Measurements from ENCODE around the gene EIF3I.

DNA sequence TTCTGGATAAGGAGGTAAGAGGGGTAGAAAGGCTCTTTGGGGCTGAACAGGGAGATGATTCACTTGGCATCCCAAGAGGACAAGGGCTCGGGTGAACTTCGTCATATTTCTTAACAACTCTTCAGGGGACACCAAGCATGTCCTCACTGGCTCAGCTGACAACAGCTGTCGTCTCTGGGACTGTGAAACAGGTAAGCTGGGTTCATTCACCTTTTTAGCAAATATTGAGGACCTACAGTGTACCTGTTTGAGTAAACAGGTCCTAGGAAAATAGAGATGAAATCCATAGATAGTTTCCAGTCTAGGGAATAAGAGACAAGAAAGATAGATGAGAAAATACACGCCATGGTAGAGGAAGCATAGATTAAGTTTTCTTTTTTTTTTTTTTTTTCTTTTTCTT lies 2.1 kb downstream of the EIF3I start:
- TF ChIP-seq, protein P1, sequence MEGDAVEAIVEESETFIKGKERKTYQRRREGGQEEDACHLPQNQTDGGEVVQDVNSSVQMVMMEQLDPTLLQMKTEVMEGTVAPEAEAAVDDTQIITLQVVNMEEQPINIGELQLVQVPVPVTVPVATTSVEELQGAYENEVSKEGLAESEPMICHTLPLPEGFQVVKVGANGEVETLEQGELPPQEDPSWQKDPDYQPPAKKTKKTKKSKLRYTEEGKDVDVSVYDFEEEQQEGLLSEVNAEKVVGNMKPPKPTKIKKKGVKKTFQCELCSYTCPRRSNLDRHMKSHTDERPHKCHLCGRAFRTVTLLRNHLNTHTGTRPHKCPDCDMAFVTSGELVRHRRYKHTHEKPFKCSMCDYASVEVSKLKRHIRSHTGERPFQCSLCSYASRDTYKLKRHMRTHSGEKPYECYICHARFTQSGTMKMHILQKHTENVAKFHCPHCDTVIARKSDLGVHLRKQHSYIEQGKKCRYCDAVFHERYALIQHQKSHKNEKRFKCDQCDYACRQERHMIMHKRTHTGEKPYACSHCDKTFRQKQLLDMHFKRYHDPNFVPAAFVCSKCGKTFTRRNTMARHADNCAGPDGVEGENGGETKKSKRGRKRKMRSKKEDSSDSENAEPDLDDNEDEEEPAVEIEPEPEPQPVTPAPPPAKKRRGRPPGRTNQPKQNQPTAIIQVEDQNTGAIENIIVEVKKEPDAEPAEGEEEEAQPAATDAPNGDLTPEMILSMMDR (IDR thresholded peaks at IDR 0.05), result no peak
- no peak for TF ChIP-seq POLR2A (IDR thresholded peaks at IDR 0.05)
